GM19351 (cell line): Measurements from ENCODE around the gene COLGALT1.
"Not testable (repeated sequence)": the region's sequence is repeated elsewhere in the genome, so short reads cannot be mapped to it uniquely, and the experiment has no call there.

Source experiments
- ATAC-seq: cut with Tn5 transposase; IDR thresholded peaks from one replicate; pipeline ENCODE4 v1.9.1; 2021; ENCODE audit warnings: mild to moderate bottlenecking, moderate library complexity; ENCODE audit not compliant: unreplicated experiment

COLGALT1 gene

DNA sequence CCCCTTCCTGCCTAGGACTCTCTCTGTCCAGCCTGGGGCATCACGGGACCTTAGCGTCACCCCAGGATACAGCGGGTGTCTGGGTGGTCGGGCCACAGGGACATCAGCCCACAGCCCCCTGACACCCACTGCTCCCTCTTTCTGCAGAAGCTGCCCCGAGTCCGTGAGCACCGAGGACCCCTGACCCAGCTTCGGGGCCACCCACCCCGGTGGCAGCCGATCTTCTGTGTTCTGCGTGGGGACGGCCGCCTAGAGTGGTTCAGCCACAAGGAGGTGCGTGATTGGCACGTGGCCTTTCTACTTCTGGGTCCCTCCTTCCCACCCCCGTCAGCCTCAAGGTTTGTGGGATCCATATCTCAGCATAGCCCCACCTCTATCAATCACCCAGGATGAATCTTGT, 23.3 kb upstream of the COLGALT1 start:
- ATAC-seq, result no peak

DNA sequence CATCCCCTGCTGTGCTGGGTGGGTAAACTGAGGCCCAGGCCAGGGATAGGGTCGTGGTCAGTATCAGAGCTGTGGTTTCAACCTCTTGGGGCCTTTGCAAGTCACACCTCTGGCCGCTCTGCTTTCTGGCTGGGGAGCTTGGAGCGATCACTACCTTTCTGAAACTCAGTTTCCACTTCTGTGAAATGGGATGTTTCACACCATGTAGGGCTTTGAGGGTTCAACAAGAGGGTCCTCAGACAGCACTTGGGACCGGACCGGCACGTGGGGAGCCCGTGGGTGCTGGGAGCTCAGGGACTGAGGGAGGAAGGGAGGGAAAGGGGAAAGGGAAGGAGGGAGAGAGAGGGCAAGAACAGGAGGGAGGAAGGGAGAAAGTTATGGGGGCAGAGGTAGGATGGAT, 22.9 kb upstream of the COLGALT1 start:
- no peak for ATAC-seq

DNA sequence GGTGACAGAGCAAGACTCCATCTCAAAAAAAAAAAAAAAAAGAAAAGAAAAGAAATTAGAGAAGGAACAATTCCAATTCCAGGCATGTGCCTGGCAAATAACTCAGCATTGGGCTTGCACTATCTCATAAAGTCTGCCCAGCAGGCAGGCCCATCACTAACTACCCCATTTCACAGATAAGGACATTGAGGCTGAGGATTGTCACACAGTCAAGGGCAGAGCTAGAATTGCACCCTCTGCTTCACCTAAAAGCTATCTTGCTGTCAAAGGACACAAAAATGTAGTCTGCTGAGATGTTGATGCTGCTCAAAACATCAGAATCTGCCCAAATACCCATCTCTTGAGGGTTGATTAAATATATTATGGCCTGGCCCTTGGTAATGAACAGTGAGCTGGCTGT, 20.7 kb upstream of the COLGALT1 start:
- ATAC-seq, result no peak

DNA sequence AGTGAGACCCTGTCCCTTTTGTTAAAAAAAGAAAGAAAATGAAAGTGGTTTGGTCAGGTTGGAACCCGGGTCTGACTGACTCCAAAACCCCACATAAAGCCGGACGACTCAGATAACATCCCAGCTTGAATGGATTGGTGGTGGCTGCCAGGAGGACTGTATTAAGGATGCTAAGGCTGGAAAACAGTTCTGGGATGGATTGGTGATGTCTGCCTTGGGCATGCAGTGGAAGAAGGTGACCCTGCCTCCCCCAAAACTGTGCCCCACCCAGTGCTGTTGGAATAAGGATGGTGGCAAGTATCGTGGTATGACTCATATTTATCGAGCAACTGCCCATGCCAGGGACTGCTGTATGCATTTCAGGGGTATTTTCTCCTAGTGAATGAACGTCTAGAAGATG, 18.5 kb upstream of the COLGALT1 start:
- no peak for ATAC-seq

DNA sequence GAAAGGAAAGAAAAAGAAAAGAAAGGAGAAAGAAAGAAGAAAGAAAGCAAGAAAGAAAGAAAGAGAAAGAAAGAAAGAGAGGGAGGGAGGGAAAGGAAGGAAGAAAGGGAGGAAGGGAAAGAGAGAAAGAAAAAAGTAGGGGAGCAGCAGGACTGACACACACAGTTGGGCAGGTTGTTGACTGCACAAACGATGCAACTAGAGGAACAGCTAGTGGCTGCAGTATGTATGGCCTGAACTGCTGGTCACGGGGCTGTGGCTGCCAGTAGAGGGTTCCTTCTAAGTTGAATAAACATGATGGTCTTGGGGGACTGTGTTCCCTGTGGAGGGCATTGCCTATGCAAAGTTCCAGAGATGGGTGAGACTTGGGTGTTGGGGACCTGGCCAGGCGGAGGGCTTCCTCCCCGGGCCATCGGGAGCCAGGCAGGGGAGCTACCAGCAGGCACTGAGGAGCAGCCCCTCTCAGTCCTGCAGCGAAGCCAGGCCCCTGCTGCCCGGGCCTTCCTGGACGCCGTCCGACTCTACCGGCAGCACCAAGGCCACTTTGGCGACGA, 16.7 kb upstream of the COLGALT1 start:
- no peak for ATAC-seq

DNA sequence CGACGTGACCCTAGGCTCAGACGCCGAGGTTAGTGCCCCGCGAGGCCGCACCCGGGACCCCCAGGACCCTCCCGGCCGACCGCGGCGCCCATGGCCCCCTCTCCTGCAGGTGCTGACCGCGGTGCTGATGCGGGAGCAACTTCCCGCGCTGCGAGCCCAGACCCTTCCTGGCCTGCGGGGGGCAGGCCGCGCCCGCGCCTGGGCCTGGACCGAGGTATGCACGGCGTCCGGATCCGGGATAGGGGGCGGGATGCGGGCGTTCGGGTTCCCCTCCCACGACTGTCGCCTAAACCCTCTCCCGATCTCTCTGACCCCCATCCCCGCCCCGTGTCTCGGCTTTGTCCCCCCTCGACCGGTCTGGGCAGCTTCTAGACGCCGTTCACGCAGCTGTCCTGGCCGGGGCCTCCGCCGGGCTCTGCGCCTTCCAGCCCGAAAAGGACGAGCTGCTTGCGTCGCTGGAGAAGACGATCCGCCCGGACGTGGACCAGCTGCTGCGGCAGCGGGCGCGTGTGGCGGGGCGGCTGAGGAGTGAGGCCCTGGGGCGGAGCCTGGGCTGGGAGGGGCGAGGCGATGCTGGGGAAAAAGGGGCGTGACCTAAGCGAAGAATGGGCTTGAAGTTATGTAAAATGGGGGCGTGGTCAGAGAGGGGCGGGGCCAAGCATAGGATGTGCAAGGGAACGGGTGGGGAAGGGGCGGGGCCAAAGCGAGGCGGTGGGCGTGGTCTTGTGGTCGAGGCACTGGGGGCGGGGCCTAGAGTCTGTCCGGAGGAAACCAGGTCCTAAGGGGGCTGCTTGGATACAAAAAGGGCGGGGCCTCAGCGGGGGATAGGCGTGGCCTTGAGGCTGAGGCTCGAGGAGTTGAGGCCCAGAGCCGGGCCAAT, 16.0 kb upstream of the COLGALT1 start:
- peak; percentile 76 for ATAC-seq

DNA sequence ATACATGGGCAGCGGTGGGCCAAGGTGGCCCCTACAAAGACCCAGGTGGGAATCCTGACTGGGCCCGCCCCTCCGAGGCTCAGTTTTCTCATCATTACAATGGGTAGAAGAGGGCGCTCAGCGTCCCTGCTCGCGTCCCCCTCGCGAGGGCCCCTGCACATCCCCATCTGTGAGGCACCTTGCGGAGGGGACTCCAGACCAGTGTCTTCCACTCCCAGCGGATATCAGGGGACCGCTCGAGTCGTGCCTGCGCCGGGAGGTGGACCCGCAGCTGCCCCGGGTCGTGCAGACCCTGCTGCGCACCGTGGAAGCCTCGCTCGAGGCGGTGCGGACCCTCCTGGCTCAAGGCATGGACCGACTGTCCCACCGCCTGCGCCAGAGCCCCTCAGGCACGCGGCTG, 15.3 kb upstream of the COLGALT1 start:
- no peak for ATAC-seq

DNA sequence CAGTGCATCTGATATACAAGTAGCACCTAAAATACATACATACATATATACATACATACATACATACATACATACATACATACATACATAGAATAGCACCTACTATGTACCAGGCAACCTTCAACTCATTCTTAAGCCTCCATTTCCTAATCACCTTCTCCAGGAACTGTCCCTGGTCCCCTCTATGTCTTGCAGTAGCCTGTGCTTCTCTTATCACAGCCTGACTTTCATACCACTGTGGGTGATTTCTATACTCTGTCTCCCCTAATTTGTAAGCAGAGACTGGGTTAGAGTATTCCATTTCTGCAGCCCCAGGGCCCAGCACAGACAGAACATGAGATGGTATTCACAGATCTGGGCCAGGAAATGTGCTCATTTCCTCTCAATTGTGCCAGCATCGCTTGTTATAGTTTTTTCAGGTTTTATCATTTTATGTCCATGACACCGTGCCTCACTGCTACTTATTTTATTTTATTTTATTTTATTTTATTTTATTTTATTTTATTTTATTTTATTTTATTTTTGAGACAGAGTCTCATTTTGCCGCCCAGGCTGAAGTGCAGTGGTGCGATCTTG, 14.2 kb upstream of the COLGALT1 start:
- no peak for ATAC-seq

DNA sequence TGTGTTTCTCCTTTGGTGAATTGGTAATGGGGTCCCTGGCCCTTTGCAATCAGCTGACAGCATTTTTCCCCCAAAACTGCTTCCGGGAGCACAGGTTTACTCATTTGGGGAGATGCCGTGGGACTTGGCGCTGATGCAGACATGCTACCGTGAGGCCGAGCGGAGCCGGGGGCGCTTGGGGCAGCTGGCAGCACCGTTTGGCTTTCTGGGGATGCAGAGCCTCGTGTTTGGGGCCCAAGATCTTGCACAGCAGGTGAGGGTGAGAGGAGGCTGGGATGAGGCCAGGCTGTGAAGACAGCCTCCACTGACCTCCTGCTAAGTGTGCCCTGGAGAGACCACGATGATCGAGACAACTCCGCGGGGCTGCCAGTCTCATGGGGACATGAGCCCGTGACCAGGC, 13.4 kb upstream of the COLGALT1 start:
- no peak for ATAC-seq

DNA sequence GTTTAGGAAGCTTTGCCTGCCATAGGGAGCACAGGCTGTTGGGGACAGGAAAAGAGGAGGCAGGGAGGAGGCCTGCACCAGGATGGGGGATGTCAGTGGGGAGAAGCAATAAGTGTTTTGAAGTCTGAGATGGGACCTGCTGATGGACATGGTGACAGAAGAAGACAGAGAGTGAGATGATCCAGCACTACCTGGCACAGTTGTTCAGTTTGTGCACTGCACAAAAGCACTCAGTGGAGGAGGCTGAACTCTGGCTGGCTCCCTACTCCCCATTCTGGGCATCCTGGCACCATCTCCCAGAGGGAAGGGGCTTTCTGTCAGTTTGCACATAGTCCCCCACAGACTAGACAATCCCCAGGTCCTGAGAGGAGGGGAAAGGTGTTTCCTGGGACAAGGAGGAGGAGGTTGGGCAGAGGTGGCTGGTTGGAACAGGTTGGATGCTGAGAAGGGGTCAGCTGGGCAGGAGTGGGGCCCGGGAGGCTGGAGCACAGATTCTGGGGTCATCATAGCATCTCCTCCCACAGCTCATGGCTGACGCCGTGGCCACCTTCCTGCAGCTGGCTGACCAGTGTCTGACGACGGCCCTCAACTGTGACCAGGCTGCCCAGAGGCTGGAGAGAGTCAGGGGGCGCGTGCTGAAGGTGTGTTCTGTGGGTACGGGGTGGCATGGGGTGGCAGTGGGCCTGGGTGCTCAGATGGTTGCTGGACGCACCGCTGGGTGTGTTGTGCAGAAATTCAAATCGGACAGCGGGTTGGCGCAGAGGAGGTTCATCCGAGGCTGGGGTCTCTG, 12.5 kb upstream of the COLGALT1 start:
- ATAC-seq, result no peak

DNA sequence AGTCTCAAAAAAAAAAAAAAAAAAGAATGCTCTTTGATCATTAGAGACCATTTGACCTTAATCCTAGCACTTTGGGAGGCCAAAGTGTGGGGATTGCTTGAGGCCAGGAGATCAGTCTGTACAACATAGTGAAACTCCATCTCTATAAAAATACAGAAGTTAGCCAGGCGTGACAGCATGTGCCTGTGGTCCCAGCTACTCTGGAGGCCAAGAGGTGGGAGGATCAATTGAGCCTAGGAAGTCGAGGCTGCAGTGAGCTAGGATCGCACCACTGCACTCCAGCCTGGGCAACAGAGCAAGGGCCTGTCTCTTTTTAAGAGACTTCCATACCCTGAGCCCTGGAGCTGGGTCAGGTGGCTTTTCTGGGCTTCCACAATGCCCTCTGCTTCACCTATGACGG, 11.5 kb upstream of the COLGALT1 start:
- no peak for ATAC-seq

DNA sequence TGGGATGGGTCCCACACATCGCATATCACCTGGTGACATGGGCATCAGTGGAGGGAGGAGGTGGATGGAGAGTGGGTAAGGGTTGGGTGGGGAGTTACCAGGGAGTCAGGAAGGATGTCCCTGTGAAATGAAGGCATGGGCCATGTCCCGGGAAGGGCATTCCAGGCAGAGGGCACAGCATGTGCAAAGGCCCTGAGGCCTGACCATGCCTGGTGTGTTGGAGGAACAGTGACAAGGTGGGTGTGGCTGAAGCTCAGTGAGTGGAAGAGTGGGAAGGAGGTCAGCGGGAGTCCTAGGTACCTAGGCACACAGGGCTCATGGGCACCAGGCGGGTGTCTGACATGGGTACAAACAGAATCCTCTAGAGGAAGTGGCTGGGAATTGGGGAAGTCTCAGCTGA, 11.0 kb upstream of the COLGALT1 start:
- no peak for ATAC-seq

DNA sequence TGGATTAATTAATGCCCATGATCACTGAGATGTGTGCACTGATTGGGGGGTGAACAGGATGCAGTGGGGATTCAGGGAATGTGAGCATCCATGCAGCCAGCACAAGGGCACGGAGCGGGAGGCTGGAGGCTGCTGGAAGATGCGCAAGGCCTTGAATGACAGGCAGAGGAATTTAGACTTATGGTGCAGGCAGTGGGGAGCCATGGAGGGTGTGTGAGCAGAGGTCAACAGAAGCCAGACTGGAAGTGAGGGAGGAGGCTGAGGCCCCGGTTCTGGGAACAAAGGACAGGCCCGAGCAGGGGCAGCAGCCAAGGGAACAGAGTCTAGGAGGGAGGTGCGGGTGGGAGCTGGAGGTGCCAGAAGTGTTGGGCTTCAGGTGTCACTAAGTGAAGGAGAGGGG, 7.3 kb upstream of the COLGALT1 start:
- ATAC-seq, result no peak

DNA sequence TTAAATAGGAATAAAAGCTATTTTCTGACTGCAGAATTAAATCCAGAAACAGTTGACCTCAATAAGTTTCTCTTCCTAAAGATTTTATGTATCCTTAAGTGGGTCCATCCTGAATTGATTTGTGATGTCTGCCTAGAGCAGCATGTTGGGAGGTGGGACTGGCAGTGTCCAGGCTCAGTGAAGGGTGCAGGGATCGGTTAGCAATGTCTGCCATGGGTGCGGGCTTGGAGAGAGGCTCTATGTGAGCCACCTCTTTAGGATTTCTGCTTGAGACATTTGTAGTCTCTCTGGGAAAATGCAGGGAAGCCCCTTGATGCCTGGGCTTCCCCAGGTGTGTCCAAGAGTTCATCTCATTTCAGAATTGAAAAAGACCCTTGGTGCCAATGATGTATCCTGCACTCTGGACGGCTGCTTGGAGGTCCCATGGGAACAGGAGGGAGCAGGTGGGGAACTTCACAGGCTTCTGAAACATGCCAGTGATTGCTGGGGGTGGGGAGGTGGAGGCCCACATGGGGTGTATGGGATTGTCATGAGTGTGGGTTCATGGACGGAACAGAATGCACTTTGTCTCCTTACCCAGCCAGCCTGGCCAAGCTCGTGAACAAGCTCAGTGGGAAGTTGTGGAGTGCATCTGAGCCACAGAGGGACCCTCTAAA, 6.2 kb upstream of the COLGALT1 start:
- ATAC-seq, result no peak

DNA sequence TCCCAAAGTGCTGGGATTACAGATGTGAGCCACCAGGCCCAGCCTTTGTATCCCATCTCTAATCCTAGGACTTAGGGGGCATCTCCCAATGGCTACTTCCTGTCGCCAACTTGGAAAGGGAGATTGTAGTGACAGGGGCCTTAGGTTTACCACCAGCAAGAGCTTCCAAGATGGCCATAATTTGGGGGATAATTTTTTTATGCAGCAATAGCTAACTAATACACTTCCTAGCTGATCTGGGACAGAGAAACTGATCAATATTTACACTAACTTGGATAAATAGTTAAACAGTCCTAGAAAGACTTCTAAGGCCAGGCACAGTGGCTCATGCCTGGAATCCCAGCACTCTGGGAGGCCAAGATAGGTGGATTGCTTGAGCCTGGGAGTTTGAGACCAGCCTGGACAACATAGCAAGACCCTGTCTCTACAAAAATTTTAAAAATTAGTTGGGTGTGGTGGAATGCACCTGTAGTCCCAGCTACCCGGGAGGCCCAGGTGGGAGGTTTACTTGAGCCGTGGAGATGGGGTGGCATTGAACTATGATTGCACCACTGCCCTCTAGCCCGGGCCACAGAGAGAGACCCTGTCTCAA, 5.3 kb upstream of the COLGALT1 start:
- no peak for ATAC-seq

DNA sequence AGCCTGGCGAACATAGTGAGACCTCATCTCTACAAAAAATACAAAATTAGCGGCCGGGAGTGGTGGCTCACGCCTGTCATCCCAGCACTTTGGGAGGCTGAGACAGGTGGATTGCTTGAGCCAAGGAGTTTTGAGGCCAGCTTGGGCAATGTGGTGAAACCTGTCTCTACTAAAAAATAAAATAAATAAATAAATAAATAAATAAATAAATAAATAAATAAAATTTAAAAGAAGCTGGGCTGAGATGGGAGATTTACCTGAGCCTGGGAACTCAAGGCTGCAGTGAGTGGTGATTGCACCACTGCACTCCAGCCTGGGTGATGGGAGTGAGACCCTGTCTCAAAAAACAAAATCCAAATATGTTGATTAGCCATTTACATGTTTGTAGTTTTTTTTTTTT, 2.7 kb upstream of the COLGALT1 start:
- ATAC-seq, result not testable (repeated sequence)

DNA sequence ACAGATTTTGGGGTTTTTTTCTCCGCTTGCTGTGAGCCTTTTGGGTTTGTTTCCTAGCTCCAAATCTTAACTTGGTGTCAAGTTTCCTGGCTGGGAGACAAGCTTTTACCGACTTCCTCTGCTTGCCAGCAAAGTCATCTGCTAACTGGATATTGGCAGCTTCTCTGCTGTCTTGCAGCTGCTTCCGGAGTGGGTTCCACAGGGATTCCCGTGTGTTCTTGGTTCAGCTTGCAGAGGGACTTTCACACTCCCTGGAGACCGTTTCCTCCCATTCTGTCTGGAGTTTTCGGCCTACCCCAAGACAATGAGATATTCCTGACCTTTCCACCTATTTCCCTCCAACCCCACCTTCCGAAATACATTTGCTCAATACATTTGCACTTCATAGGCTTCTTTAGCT, 2.2 kb upstream of the COLGALT1 start:
- ATAC-seq, result no peak

DNA sequence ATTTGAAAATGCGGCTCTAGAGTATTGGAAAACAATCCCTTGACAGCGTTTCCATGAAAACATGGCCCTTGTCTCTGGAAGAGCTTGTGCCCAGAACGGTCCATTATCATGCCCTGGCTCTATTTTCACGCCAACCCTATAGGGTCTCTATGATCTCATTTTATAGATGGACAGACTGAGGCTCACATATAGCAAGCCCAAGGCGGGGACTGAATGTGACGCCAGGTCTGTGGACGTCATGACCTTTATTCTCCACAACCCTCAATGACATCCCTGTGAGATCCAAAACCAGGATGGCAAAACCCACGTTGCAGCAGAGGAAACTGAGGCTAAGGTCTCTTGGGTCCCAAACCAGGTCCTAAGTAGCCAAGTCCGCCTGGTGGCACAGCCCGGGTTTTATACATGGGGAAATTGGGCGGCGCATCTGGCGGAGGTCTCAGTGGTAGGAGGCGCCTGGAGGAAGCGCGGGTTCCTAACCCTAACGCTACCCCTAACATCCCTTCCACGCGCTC, 425 bp upstream of the COLGALT1 start:
- peak; percentile 11 for ATAC-seq

DNA sequence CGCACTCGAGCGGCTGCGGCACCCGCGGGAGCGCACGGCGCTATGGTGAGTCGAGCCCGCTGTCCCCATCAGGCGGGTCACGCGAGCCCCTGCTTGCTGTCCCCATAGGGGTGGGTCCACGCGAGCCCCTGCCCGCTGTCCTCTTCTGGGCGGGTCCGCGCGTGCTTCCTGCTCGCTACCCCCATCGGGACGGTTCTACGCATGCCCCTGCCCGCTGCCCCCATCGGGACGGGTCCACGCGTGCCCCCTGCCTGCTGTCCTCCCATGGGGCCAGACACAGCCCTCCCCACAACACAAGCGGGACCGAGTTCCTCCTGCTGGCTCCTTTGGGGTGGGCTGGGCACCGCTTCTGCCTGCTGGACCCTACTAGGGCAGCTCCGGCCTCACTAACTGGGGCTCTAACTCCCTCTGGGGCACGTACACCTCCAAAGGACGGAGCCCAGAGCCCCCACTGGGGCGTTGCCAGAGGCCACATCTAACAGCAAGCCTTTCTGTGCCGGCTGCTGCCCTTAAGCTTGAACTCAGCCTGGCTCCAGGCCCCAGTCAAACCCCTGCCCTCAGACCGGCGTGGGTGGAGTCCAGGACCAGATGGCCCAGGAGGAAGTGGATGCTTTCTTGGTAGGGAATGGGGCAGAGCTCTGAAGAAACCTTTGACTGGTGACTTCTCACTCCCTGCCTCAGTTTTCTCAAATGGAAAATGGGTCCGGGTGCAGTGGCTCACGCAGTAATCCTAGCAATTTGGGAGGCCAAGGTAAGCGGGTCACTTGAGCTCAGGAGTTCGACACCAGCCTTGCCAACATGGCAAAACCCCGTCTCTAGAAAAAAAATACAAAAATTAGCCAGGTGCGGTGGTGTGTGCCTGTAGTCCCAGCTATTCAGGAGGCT, 722 bp downstream of the COLGALT1 start:
- peak; percentile 30 for ATAC-seq
